Kidney (tissue), 14 donors: Measurements from ENCODE around the gene TMEM169. TPM values are rescaled to one million over a fixed set of nuclear protein-coding genes. Genes with fewer than 3 reads are reported as not detected.
A peak's percentile ranks its signal among the peaks of the same experiment; 100 is the strongest.

Experiments used
- DNase-seq, 5 donors: peaks; one replicate each; pipeline ENCODE4 v3.0.0-alpha.2; 2013 to 2020
- FAIRE-seq: peaks from 2 replicates; lab custom pipeline; 2012; peaks lifted over from hg19 to GRCh38; lab: Jason Lieb, UNC
- H3K27ac ChIP-seq, 2 donors: one replicate each; pipeline ENCODE4 v1.7.0; 2013; ENCODE audit warnings: low read depth in 2 of 2, low read length in 2 of 2, inconsistent platforms in 1 of 2
- H3K27me3 ChIP-seq: one replicate; pipeline ENCODE4 v1.7.1; 2013; ENCODE audit warnings: low read length, inconsistent platforms; ENCODE audit not compliant: control insufficient read depth, insufficient read depth
- H3K36me3 ChIP-seq, 3 donors: one replicate each; pipeline versions ENCODE4 v1.7.0 to v1.7.1; 2013; ENCODE audit warnings: low read length in 3 of 3, control low read depth in 1 of 3, inconsistent platforms in 1 of 3; ENCODE audit not compliant: insufficient read depth in 3 of 3, control insufficient read depth in 2 of 3
- H3K4me1 ChIP-seq, 3 donors: one replicate each; pipeline versions ENCODE4 v1.7.0 to v1.7.1; 2013; ENCODE audit warnings: low read length in 3 of 3, inconsistent platforms in 1 of 3, low read depth in 1 of 3; ENCODE audit not compliant: control insufficient read depth in 2 of 3, insufficient read depth in 2 of 3
- H3K4me3 ChIP-seq, 3 donors: one replicate each; pipeline versions ENCODE4 v1.7.0 to v1.8.1; 2013; ENCODE audit warnings: low read length in 3 of 3, control low read depth in 1 of 3, inconsistent platforms in 1 of 3
- H3K9ac ChIP-seq, 3 donors: one replicate each; pipeline versions ENCODE4 v1.7.0 to v1.7.1; 2013; ENCODE audit warnings: low read length in 3 of 3, control low read depth in 1 of 3, inconsistent platforms in 1 of 3
- H3K9me3 ChIP-seq, 3 donors: one replicate each; pipeline versions ENCODE4 v1.7.0 to v1.7.1; 2013; ENCODE audit warnings: low read length in 3 of 3, control low read depth in 1 of 3, inconsistent platforms in 1 of 3; ENCODE audit not compliant: control insufficient read depth in 2 of 3, insufficient read depth in 1 of 3
- CTCF ChIP-seq: IDR thresholded peaks from 3 replicates; pipeline ENCODE4 v1.5.1; 2012; ENCODE audit warnings: mild to moderate bottlenecking, moderate library complexity, borderline replicate concordance; ENCODE audit not compliant: insufficient read depth; ENCODE audit errors: extremely low read depth
- intact Hi-C: fragments of 100-400 bp; cut with DNase I; formaldehyde crosslinking; loops from one replicate; pipeline ENCODE4 v1.11.1; 2022
- polyA plus RNA-seq: library from polyadenylated mRNA; stranded (reverse); fragments of 350-450 nt; fragmentation: Illumina TruSeq; extraction: RNeasy Lipid Tissue Mini Kit (QIAGEN cat#74804); gene quantifications from one replicate; pipeline ENCODE4 v1.2.3, GENCODE V29; 2014; ENCODE audit warnings: low read depth, low replicate concordance; ENCODE audit not compliant: insufficient read depth
- total RNA-seq: library from RNA; stranded (reverse); fragmentation: NEBNext Ultra II Directional; extraction: Animal tissue kit (Norgen Biotek cat#: 25700); gene quantifications from one replicate; pipeline ENCODE4 v1.2.1, GENCODE V29; 2021
- donor health status: control.
- donor health status: control.
- donor health status: control.
- donor health status: control.
- donor health status: control.
- donor health status: DM: yes; HTN: yes; CAD: no.
- donor health status: Normal renal cell carcinoma (clear cell type).

The TMEM169 gene
- total and polyA plus RNA-seq, 2 donors from 2014 or later, result 1.6 to 4.6 TPM

DNA sequence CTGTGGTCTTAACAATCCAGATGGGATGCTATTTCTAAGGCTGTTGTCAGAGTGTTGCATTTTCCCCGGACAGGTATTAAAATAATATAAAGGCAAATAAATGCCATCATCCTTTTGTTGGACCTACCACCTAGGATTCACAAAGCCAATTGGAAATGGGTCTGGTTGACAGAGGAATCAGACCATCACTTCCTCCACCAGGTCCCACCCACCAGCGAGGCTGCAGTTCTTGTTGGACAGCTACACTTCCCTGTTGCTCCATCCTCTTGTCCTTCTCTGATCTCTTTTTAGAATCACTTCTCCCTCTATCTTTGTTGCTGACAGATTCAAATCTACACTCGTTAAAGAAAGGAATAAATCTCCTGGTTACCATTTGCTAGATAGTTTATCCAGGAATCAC, 1.1 kb downstream of the TMEM169 start:
- no peaks in the 10 kb centered on the region for H3K27me3 ChIP-seq
- peak overlapping the region in 2 of 3 donors; percentile 76 to 88 for H3K4me3 ChIP-seq
- intact Hi-C loops, result no loop called here
- H3K36me3 ChIP-seq, result no peaks in the 10 kb centered on the region
- DNase-seq, result peak in 3 of 5 donors; percentile 29 to 67 (median 58)
- peak overlapping the region in 1 of 3 donors; percentile 65 for H3K9ac ChIP-seq
- H3K27ac ChIP-seq, result no peak overlapping the region
- FAIRE-seq, result no peak
- no peaks in the 10 kb centered on the region for H3K9me3 ChIP-seq
- no peak for TF ChIP-seq CTCF
- peaks cover 6 to 9% (median 7%) of the 10 kb centered on the region in 3 donors for H3K4me1 ChIP-seq

DNA sequence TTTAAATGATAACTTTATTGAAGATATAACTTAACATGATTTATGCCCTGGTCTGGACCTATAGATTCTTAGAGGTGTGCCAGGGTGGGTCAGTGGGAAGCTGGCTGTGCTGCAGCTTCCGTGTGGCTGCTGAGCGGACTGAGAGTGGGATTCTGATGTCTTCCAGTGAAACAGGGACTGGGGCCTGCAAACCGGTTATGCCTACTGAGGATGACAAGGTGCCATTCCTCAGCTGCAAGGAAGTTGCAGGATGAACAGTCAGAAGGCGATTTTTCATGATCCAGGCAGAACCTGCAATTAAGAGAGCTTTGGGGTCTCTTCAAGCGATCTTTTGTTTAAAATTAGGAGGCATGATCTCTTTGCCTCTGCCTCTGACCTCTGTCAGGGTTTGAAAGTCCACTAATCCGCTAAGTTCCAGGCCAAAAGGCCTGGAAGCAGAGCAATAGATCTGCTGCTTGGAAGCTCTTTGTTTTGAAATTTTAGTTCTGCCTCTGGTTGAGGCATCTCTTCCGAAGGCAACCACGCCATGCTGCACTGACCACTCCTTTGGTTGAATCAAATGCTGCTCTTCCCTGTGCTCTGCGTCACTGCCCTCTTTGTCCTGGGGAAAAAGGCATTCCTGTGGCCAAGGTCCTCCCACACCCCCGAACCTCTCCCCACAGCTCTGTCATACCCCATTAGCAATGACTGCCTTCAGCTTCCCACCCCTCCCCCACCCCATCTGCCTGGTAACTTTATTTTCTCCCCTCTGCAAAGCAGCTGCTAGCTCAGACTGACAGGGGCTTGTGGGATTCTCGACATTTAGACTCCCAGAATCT, 2.0 kb downstream of the TMEM169 start:
- Histone ChIP-seq H3K36me3 (no peaks in the 10 kb centered on the region), H3K4me1 (peaks cover 4 to 7% (median 6%) of the 10 kb centered on the region in 3 donors), H3K4me3 (peak overlapping the region in 1 of 3 donors; percentile 9), H3K9me3 (no peaks in the 10 kb centered on the region), H3K9ac (no peak overlapping the region), H3K27ac (no peak overlapping the region), H3K27me3 (no peaks in the 10 kb centered on the region)
- intact Hi-C loops, result no loop called here
- no peak for TF ChIP-seq CTCF
- FAIRE-seq (no peak), DNase-seq (peak; percentile 72 to 94 (median 92))

- FAIRE-seq (no peak), DNase-seq (peak in 1 of 5 donors; percentile 56)
- no peak overlapping the region for H3K27ac ChIP-seq
These were observed 2.8 kb downstream of the TMEM169 start for GRCh38 chr2:216084547-216084946.

More at GRCh38 chr2:216084547-216084946, 2.8 kb downstream of the TMEM169 start:
- no peak overlapping the region for H3K9ac ChIP-seq
- H3K9me3 ChIP-seq, result no peaks in the 10 kb centered on the region
- intact Hi-C loops, result no loop called here
- no peaks in the 10 kb centered on the region for H3K27me3 ChIP-seq
- H3K4me1 ChIP-seq, result peaks cover 4 to 7% (median 6%) of the 10 kb centered on the region in 3 donors
- no peak for TF ChIP-seq CTCF
- H3K36me3 ChIP-seq, result no peaks in the 10 kb centered on the region
- H3K4me3 ChIP-seq, result no peak overlapping the region
